Suprapubic skin (tissue), 4 donors: ENCODE measurements around the gene PLA2G4F. TPM values are rescaled to one million over a fixed set of nuclear protein-coding genes. Genes with fewer than 3 reads are reported as not detected.

ENCODE experiments used
- DNase-seq, 2 donors: peaks; one replicate each; pipeline ENCODE4 v3.0.0-alpha.2; 2019; ENCODE audit warnings: low spot score in 2 of 2
- H3K27ac ChIP-seq: fragments of 200-600 bp; sonication (generic); one replicate; pipeline ENCODE4 v1.5.1; 2019
- H3K27me3 ChIP-seq: fragments of 200-600 bp; sonication (generic); one replicate; pipeline ENCODE4 v1.5.1; 2019
- H3K36me3 ChIP-seq: fragments of 200-600 bp; sonication (generic); one replicate; pipeline ENCODE4 v1.5.1; 2019
- H3K4me1 ChIP-seq: fragments of 200-600 bp; sonication (generic); one replicate; pipeline ENCODE4 v1.5.1; 2019
- H3K4me3 ChIP-seq: fragments of 200-600 bp; sonication (generic); one replicate; pipeline ENCODE4 v1.5.1; 2019; ENCODE audit warnings: mild to moderate bottlenecking
- H3K9me3 ChIP-seq: fragments of 200-600 bp; sonication (generic); one replicate; pipeline ENCODE4 v1.5.1; 2019
- CTCF ChIP-seq, 2 donors: fragments of 200-600 bp in 1 of 2; fragments of 450-650 bp in 1 of 2; sonication (generic) in 1 of 2; IDR thresholded peaks; one replicate each; pipeline ENCODE4 v1.5.1; 2016 to 2019; ENCODE audit warnings: antibody characterized with exemption in 2 of 2, mild to moderate bottlenecking in 1 of 2, moderate library complexity in 1 of 2
- EP300 ChIP-seq: sonication (generic); formaldehyde crosslinking; IDR thresholded peaks from one replicate; pipeline ENCODE4 v1.6.1; 2017; ENCODE audit warnings: antibody characterized with exemption
- POLR2A ChIP-seq, 2 donors: fragments of 450-650 bp; IDR thresholded peaks; one replicate each; pipeline ENCODE4 v1.6.1; 2017; ENCODE audit warnings: antibody characterized with exemption in 2 of 2, mild to moderate bottlenecking in 2 of 2, moderate library complexity in 2 of 2
- POLR2AphosphoS5 ChIP-seq, 3 donors: sonication (generic); formaldehyde crosslinking; IDR thresholded peaks; one replicate each; pipeline ENCODE4 v1.6.1; 2017; ENCODE audit warnings: antibody characterized with exemption in 3 of 3
- WGBS: methylation state at CpG from one replicate; pipeline ENCODE4 v1.1.5; 2018; 5-methylcytosine and 5-hydroxymethylcytosine counted together
- total RNA-seq, 4 donors: library from RNA; depleted of rRNA; stranded (reverse); fragments of >200 nt; gene quantifications; one replicate each; pipeline ENCODE4 v1.1.0, GENCODE V29; 2016

Gene PLA2G4F
- total RNA-seq, 4 donors from 2014 or later = 209 to 311 (median 246) TPM

GRCh38 chr15:42143866-42144625, 12.4 kb downstream of the PLA2G4F start:
- no peak for TF ChIP-seq POLR2A (IDR thresholded peaks at IDR 0.05)
- no peak for TF ChIP-seq EP300
- no peak for TF ChIP-seq POLR2AphosphoS5 (IDR thresholded peaks at IDR 0.05)
- TF ChIP-seq CTCF (IDR thresholded peaks at IDR 0.05) = no peak
- H3K36me3 ChIP-seq = no peaks in the 10 kb centered on the region
- peak; percentile 51 to 71 for DNase-seq
- no peaks in the 10 kb centered on the region for H3K9me3 ChIP-seq
- WGBS = 89% methylated on average over 16 of the region's 18 CpGs
- no peak overlapping the region for H3K4me3 ChIP-seq
- H3K27me3 ChIP-seq = no peaks in the 10 kb centered on the region
- peaks cover 15% of the 10 kb centered on the region for H3K4me1 ChIP-seq
- H3K27ac ChIP-seq = no peak overlapping the region

- TF ChIP-seq POLR2AphosphoS5 (IDR thresholded peaks at IDR 0.05) (no peak), POLR2A (IDR thresholded peaks at IDR 0.05) (no peak), CTCF (IDR thresholded peaks at IDR 0.05) (no peak), EP300 (no peak)
- no peaks in the 10 kb centered on the region for H3K27me3 ChIP-seq
- WGBS = 89% methylated on average over 3 of the region's 4 CpGs
- H3K36me3 ChIP-seq = no peaks in the 10 kb centered on the region
- H3K4me3 ChIP-seq = no peak overlapping the region
- peak in 1 of 2 donors; percentile 44 for DNase-seq
- peaks cover 15% of the 10 kb centered on the region for H3K4me1 ChIP-seq
- no peak overlapping the region for H3K27ac ChIP-seq
- no peaks in the 10 kb centered on the region for H3K9me3 ChIP-seq
Measured at GRCh38 chr15:42143356-42143755, 13.1 kb downstream of the PLA2G4F start.

- Histone ChIP-seq H3K27me3 (no peaks in the 10 kb centered on the region), H3K4me1 (peaks cover 12% of the 10 kb centered on the region), H3K9me3 (no peaks in the 10 kb centered on the region), H3K4me3 (no peak overlapping the region), H3K27ac (no peak overlapping the region), H3K36me3 (no peaks in the 10 kb centered on the region)
- TF ChIP-seq POLR2A (IDR thresholded peaks at IDR 0.05) = no peak
- no peak for TF ChIP-seq POLR2AphosphoS5 (IDR thresholded peaks at IDR 0.05)
- no peak for TF ChIP-seq EP300
- TF ChIP-seq CTCF (IDR thresholded peaks at IDR 0.05) = no peak
- peak; percentile 53 to 56 for DNase-seq
- WGBS = 81% methylated on average over 8 of the region's 21 CpGs
Measured at GRCh38 chr15:42141795-42142667, 14.4 kb downstream of the PLA2G4F start.

GRCh38 chr15:42141246-42141645, 15.2 kb downstream of the PLA2G4F start:
- H3K36me3 ChIP-seq = no peaks in the 10 kb centered on the region
- H3K27ac ChIP-seq = no peak overlapping the region
- 83% methylated on average over 7 of the region's 7 CpGs for WGBS
- no peak overlapping the region for H3K4me3 ChIP-seq
- TF ChIP-seq POLR2AphosphoS5 (IDR thresholded peaks at IDR 0.05) = no peak
- no peak for TF ChIP-seq CTCF (IDR thresholded peaks at IDR 0.05)
- no peak for TF ChIP-seq POLR2A (IDR thresholded peaks at IDR 0.05)
- TF ChIP-seq EP300 = no peak
- no peaks in the 10 kb centered on the region for H3K27me3 ChIP-seq
- no peaks in the 10 kb centered on the region for H3K9me3 ChIP-seq
- H3K4me1 ChIP-seq = peaks cover 8% of the 10 kb centered on the region
- DNase-seq = peak; percentile 21 to 43
